Endothelial cell of umbilical vein (primary cell): ENCODE measurements around the gene ZNF571. TPM values are rescaled to one million over a fixed set of nuclear protein-coding genes. Genes with fewer than 3 reads are reported as not detected.

Experiments used
- BruUV-seq: library from RNA; stranded (reverse); fragments of 400-500 nt; replicated peaks from 2 replicates; lab custom pipeline; 2021; lab: Mats Ljungman, UMichigan
- CTCF ChIA-PET: fragments of 300-600, 350-600 bp; sonication (Branson Sonifier 250); formaldehyde crosslinking; loops from one replicate; lab custom pipeline; 2021; ENCODE audit warnings: antibody characterized with exemption, inconsistent platforms; lab: Charles Lee
- POLR2A ChIA-PET: fragments of 300-600, 350-600 bp; sonication (Branson Sonifier 250); formaldehyde crosslinking; loops from one replicate; lab custom pipeline; 2021; ENCODE audit warnings: antibody characterized with exemption, inconsistent platforms; lab: Charles Lee
- DNase-seq: peaks from one replicate; pipeline ENCODE4 v3.0.0-alpha.2; 2011; ENCODE audit warnings: low read depth, low spot score
- FAIRE-seq: peaks from 2 replicates; lab custom pipeline; 2011; peaks lifted over from hg19 to GRCh38; lab: Jason Lieb, UNC
- H2AFZ ChIP-seq: 2 replicates; pipeline ENCODE4 v1.6.0; 2012; ENCODE audit warnings: low read depth, low read length, control low read depth, inconsistent platforms
- H3K27ac ChIP-seq: 2 replicates; pipeline ENCODE4 v1.5.1; 2011; ENCODE audit warnings: low read depth, mild to moderate bottlenecking, control low read depth, low read length, moderate library complexity; ENCODE audit not compliant: insufficient read depth
- H3K27me3 ChIP-seq, 2 experiments: 2 replicates each; pipeline versions ENCODE4 v1.6.0 to v1.6.1; 2011; ENCODE audit warnings: low read length in 2 of 2, mixed read lengths in 1 of 2; ENCODE audit not compliant: control insufficient read depth in 2 of 2, insufficient read depth in 2 of 2
- H3K36me3 ChIP-seq, 2 experiments: 2 replicates in 1 of 2; 3 replicates in 1 of 2; pipeline ENCODE4 v1.5.1; 2011; ENCODE audit warnings: low read length in 2 of 2, mild to moderate bottlenecking in 1 of 2, moderate library complexity in 1 of 2; ENCODE audit not compliant: control insufficient read depth in 2 of 2, insufficient read depth in 2 of 2; ENCODE audit errors: extremely low read depth in 1 of 2
- H3K4me1 ChIP-seq: 3 replicates; pipeline ENCODE4 v1.5.1; 2011; ENCODE audit warnings: mild to moderate bottlenecking, low read length; ENCODE audit not compliant: control insufficient read depth, insufficient read depth; ENCODE audit errors: extremely low read depth
- H3K4me2 ChIP-seq: 2 replicates; pipeline ENCODE4 v1.6.1; 2011; ENCODE audit warnings: low read length, control low read depth, mixed read lengths; ENCODE audit not compliant: insufficient read depth
- H3K4me3 ChIP-seq, 3 experiments: fragments of 200-600 bp in 1 of 3; sonication (generic), shearing (Covaris generic) in 1 of 3; replicated peaks in 1 of 3; 2 replicates each; pipeline ENCODE4 v1.5.1; 2011 to 2016; ENCODE audit warnings: control low read depth in 3 of 3, low read length in 3 of 3, mild to moderate bottlenecking in 2 of 3, inconsistent platforms in 1 of 3, low read depth in 1 of 3, moderate library complexity in 1 of 3; ENCODE audit not compliant: insufficient read depth in 1 of 3
- H3K79me2 ChIP-seq: 2 replicates; pipeline ENCODE4 v1.6.0; 2012; ENCODE audit warnings: low read length, inconsistent platforms; ENCODE audit not compliant: control insufficient read depth, insufficient read depth
- H3K9ac ChIP-seq: replicated peaks from 2 replicates; pipeline ENCODE3; 2011; ENCODE audit warnings: low read length, control low read depth; ENCODE audit not compliant: insufficient read depth; ENCODE audit errors: extremely low read depth
- H3K9me1 ChIP-seq: replicated peaks from 3 replicates; pipeline ENCODE4 v1.6.0; 2011; ENCODE audit warnings: mild to moderate bottlenecking, low read length; ENCODE audit not compliant: control insufficient read depth, insufficient read depth; ENCODE audit errors: extremely low read depth
- H3K9me3 ChIP-seq: replicated peaks from 2 replicates; pipeline ENCODE4 v1.5.1; 2012; ENCODE audit warnings: low read length, inconsistent platforms; ENCODE audit not compliant: control insufficient read depth, insufficient read depth
- H4K20me1 ChIP-seq: replicated peaks from 2 replicates; pipeline ENCODE3; 2011; ENCODE audit warnings: mild to moderate bottlenecking, low read length; ENCODE audit not compliant: control insufficient read depth, insufficient read depth; ENCODE audit errors: extremely low read depth
- CTCF ChIP-seq, 2 donors: IDR thresholded peaks; 1 replicate in 1 of 2; 2 replicates in 1 of 2; pipeline ENCODE4 v1.5.1; 2011; ENCODE audit warnings: low read length in 2 of 2, mild to moderate bottlenecking in 2 of 2, moderate library complexity in 2 of 2, control low read depth in 1 of 2, inconsistent platforms in 1 of 2, low read depth in 1 of 2; ENCODE audit not compliant: insufficient read depth in 1 of 2; ENCODE audit errors: extremely low read depth in 1 of 2
- FOS ChIP-seq: IDR thresholded peaks from 2 replicates; pipeline ENCODE4 v1.6.1; 2011; ENCODE audit warnings: mild to moderate bottlenecking, low read length, moderate library complexity, borderline replicate concordance; ENCODE audit not compliant: insufficient read depth
- GATA2 ChIP-seq: IDR thresholded peaks from 2 replicates; pipeline ENCODE4 v1.7.0; 2011; ENCODE audit warnings: low read depth, mild to moderate bottlenecking, moderate library complexity, mixed read lengths, low read length; ENCODE audit not compliant: insufficient read length, insufficient read depth
- JUN ChIP-seq: IDR thresholded peaks from 2 replicates; pipeline ENCODE4 v1.6.1; 2011; ENCODE audit warnings: borderline replicate concordance, low read depth; ENCODE audit not compliant: insufficient read length, insufficient read depth
- MAX ChIP-seq: IDR thresholded peaks from 2 replicates; pipeline ENCODE4 v1.6.1; 2011; ENCODE audit not compliant: insufficient read depth, insufficient read length
- MYC ChIP-seq: IDR thresholded peaks from one replicate; pipeline ENCODE4 v1.6.1; 2011; ENCODE audit warnings: mild to moderate bottlenecking, low read depth, low read length
- dilution Hi-C: fragments of 300-500 bp; cut with MboI; formaldehyde crosslinking; loops from one replicate; pipeline ENCODE4 v1.15.0; 2019; ENCODE audit warnings: low sequenced_read_pairs; ENCODE audit not compliant: extremely low pct_ligation_motif_present
- intact Hi-C: fragments of 100-400 bp; cut with micrococcal nuclease; formaldehyde crosslinking; loops from one replicate; pipeline ENCODE4 v1.10.0; 2022
- polyA plus RNA-seq, 4 experiments: library from polyadenylated mRNA; depleted of rRNA in 3 of 4; stranded (reverse) in 3 of 4; unstranded in 1 of 4; fragments of >200 nt; gene quantifications; 2 replicates each; pipeline versions ENCODE4 v1.2.1 to v1.2.3, GENCODE V29; 2011 to 2012; ENCODE audit warnings: missing spikeins in 1 of 4
- total RNA-seq: library from RNA; stranded (reverse); gene quantifications from 2 replicates; pipeline ENCODE4 v1.2.3, GENCODE V29; 2021

Gene ZNF571
- total and polyA plus RNA-seq, 2 donors (not counting 3 experiments of a cell fraction or from before 2014, with no cell fraction given): 0.70 to 2.1 TPM

GRCh38 chr19:37583340-37583739 is 11.3 kb downstream of the ZNF571 start:
- no peak overlapping the region for H3K27ac ChIP-seq
- no peaks in the 10 kb centered on the region for H3K9me3 ChIP-seq
- H3K79me2 ChIP-seq: no peaks in the 10 kb centered on the region
- H2AFZ ChIP-seq: no peak overlapping the region
- H4K20me1 ChIP-seq: no peaks in the 10 kb centered on the region
- POLR2A ChIA-PET: no interaction called here
- DNase-seq (no peak), FAIRE-seq (no peak)
- H3K9ac ChIP-seq: no peak overlapping the region
- H3K27me3 ChIP-seq: no peaks in the 10 kb centered on the region
- H3K9me1 ChIP-seq: no peaks in the 10 kb centered on the region
- intact Hi-C loops: no loop called here
- TF ChIP-seq JUN (no peak), CTCF (IDR thresholded peaks at IDR 0.05; ENCODE audit: extremely low read depth in 1 of 2, insufficient read depth in 1 of 2, low read depth in 1 of 2, low read length in 2 of 2) (no peak), MYC (no peak), GATA2 (no peak), MAX (no peak), FOS (no peak)
- H3K4me1 ChIP-seq: no peaks in the 10 kb centered on the region
- H3K4me3 ChIP-seq: no peak overlapping the region
- no peak overlapping the region for H3K4me2 ChIP-seq
- BruUV-seq: no TSS peak
- dilution Hi-C loops: no loop called here
- H3K36me3 ChIP-seq: no peaks in the 10 kb centered on the region
- CTCF ChIA-PET: interaction anchor here (0.8 kb wide), 1 partner anchor 11 kb away, joined by 3 read pairs; the partner anchor contains the start of genes ZNF540 and ZNF571
